Germinal center (tissue), 1 donor: ENCODE data around the gene ZNF536.

Experiments used
- DNase-seq: peaks from one replicate; pipeline ENCODE4 v3.0.0; 2012; ENCODE audit warnings: mixed read lengths, low spot score

The ZNF536 gene

GRCh38 chr19:30563691-30564090 lies 191.5 kb downstream of the ZNF536 start:
- DNase-seq: no peak

- DNase-seq: no peak
Observed at GRCh38 chr19:30564551-30565011, 192.4 kb downstream of the ZNF536 start.

GRCh38 chr19:30565636-30566035 lies 193.5 kb downstream of the ZNF536 start:
- DNase-seq: no peak

- no peak for DNase-seq
Observed at GRCh38 chr19:30566681-30567420, 194.7 kb downstream of the ZNF536 start.

- no peak for DNase-seq
Observed at GRCh38 chr19:30567536-30568232, 195.5 kb downstream of the ZNF536 start.

GRCh38 chr19:30570194-30570593 lies 198.0 kb downstream of the ZNF536 start:
- DNase-seq: no peak

GRCh38 chr19:30577551-30578105 lies 205.4 kb downstream of the ZNF536 start:
- DNase-seq: no peak

- DNase-seq: no peak
Observed at GRCh38 chr19:30579419-30579818, 207.2 kb downstream of the ZNF536 start.

GRCh38 chr19:30580673-30581072 lies 208.5 kb downstream of the ZNF536 start:
- DNase-seq: no peak

GRCh38 chr19:30584090-30584489 lies 211.9 kb downstream of the ZNF536 start:
- DNase-seq: no peak

GRCh38 chr19:30587869-30588268 lies 215.7 kb downstream of the ZNF536 start:
- DNase-seq: no peak

- no peak for DNase-seq
Observed at GRCh38 chr19:30590596-30591229, 218.5 kb downstream of the ZNF536 start.

- no peak for DNase-seq
Observed at GRCh38 chr19:30593356-30593755, 221.2 kb downstream of the ZNF536 start.

- no peak for DNase-seq
Observed at GRCh38 chr19:30593975-30594745, 222.0 kb downstream of the ZNF536 start.

GRCh38 chr19:30596268-30596667 lies 224.1 kb downstream of the ZNF536 start:
- no peak for DNase-seq

GRCh38 chr19:30596813-30597399 lies 224.7 kb downstream of the ZNF536 start:
- DNase-seq: no peak

GRCh38 chr19:30598688-30599087 lies 226.5 kb downstream of the ZNF536 start:
- DNase-seq: no peak

GRCh38 chr19:30602661-30603350 lies 230.6 kb downstream of the ZNF536 start:
- DNase-seq: no peak

- no peak for DNase-seq
Observed at GRCh38 chr19:30604657-30605056, 232.5 kb downstream of the ZNF536 start.

- no peak for DNase-seq
Observed at GRCh38 chr19:30605333-30605732, 233.1 kb downstream of the ZNF536 start.
